ENCODE data around the gene WWOX.
A peak's percentile ranks its signal among the peaks of the same experiment; 100 is the strongest.

The WWOX gene

DNA sequence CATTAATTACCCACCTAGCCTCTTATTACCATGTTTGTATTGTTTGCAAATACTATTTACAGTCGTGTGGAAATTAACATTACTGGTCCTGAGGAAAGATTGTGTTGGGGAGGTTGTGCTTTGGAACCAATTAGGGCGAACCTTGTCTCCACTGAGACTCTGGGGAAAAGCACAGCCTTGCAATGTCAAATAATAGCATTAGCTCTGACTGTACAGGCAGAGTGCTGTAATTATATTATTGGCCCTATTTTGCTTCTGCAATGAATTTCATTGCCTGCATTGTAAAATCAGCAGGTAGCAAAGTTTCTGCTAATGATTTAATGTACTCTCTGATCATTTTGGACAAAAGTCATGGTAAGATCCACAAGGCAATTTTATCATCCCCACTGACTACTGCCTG is 97.0 kb downstream of the WWOX start:
- DNase-seq (ENCODE audit: low spot score), result no peak

DNA sequence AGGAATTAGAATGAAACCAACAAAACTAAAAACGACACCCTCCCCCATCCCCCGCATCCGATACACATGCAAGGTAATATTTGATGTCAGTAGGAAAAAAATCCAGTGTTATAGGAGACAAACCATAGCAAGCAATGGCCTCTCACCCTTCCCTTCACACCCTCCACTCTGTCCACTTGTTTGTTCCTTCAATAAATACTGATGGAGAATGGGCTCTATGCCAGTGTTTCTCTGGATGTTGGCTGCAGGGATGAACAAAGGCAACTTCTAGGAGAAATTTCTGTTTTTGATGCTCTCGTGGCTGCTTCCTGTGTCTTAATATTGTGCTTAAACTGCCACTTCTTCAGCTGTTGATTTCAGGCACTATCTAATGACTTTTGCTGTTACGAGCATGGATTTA is 98.8 kb downstream of the WWOX start:
- DNase-seq (ENCODE audit: low spot score), result no peak

DNA sequence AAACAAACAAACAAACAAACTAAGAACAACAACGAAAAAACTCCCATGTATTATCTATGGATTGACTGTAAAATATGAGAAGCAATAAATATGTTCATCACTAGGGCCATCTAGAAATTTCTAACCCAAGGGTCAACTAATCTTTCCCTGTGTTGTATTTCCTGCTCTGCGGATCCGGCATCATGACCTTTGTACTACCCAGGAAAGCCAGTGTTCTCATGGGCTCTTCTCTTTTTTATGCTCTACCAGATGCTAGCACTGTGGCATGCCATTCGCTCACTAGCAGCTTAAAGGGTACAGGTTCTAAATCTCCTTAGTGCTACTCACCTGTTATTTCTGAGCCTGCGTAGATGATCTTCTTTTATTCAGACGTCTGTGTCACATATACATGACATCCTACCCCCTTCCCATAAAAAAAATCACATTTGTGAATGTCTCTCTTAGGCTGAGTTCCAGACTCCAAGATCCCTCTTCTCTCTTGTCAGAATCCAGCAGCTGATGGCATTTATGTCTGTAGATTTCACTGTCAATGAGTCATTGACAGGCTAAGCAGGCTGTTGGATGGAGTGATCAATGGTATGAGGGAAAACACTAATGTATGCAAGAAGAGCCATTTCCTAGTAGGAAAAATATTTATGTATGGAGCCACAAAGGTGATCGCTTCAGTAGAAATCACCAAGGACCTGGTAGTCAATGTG is 100.0 kb downstream of the WWOX start:
- DNase-seq (ENCODE audit: low spot score), result no peak

DNA sequence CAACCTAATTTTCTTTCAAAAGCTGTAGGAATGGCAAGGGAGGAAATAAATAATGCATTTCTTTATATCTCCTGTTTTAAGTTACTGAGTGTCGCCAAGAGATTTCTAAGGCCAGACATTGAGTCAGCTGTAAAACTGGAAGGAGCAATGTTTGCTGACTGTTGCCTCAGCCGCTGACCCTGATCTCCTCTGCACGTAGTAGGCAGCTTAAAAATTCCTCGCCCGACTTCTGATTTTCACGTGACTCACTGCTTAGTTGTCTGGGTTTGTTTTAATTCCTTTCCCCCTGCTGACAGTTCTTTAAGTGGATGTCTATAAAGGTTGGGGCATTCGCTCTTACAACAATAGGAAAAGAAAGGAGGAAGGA is 100.6 kb downstream of the WWOX start:
- no peak for DNase-seq (ENCODE audit: low spot score)

DNA sequence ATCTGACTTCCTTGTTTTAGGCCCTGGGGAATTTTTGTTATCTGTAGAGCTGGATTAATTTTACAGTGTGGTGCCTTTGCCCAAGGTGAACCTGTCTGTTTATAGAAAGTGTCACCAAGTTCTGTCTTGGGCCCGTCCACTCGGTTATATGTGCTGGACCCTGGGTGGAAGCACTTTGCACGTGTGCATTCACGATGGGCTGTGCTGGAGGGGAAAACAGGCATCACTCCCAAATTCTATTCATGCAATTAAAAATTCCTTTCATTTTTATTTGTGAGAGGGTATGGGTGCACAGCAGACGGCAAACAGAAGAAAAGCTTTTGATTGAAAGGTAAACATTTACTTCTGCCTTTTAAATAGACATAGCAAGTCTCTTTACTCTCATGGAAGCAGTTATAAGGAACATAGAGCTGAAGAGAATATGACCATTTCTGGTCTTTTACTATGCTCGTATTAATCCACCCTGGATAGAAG is 101.2 kb downstream of the WWOX start:
- DNase-seq (ENCODE audit: low spot score), result no peak

DNA sequence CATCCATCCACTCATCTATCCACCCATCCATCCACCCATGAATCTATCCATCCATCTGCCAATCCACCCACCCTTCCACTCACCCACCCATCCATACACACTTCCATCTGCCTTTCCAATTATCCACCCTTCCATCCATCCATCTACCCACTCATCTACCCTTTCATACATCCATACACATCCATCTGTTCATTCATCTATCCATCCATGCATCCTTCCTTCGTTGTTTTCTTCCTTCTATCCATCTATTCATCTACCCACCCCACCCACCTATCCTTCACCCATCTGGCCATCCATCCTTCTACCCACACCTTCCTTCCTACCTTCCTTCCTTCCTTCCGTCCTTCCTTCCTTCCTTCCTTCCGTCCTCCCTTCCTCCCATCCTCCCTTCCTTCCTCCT is 106.1 kb downstream of the WWOX start:
- DNase-seq (ENCODE audit: low spot score), result no peak

DNA sequence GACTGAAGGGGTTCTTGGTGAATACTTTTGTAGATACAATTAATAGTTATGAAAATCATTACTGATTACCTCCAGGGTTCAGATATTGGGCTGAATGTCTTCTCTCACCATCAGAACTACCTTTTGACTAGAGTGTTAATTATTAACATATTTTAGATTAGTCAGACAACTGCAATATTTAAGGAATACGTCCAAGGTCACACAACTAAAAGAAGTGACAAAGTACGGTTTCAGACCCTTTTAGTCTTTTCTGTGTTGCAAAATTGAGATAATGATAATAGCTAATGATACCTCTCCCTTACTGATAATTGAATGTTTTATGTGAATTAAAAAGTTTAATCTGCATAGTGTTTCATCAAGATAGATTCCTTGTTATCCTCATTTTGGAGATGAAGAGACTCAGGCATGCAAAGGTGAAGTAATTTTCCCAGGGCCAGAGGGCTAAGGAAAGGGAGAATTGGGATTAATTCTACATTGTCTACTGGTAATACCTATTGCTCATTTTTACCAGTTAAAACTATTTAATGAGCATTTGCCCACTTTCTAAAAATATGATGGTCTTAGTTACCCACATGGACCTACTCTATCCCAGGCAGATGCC is 107.3 kb downstream of the WWOX start:
- DNase-seq (ENCODE audit: low spot score), result no peak

DNA sequence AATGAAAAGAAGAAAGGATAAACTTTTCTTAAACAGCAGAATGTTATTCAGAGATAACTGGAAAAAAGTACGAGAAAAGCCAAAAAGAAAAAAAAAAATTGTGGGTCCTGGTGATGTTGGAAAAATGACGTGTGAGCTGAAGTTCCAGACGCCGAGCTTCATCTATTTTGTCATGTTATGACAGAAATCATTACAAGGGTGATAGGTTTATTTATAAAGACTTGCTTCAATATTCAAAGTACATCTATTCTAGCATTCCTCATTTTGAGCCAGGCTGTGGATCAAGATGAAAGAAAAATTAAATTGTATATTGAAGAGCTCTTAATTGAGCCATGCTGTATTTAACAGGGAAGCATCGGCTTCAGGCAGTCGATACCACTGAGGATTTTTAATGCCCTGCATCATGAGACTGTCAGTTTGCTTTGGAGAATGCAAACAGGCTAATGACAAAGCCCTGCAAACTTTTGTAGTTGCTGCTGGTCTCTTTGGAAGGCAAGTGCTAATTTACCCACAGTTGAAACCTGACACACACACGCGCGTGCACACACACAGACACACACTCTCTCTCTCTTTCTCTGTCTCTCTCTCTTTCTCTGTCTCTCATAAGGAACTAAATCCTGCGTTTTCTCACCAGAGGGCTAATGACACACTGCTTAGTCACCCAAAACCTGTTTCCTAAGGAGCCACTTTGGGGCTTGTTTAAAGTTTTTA is 110.7 kb downstream of the WWOX start:
- DNase-seq (ENCODE audit: low spot score), result peak; percentile 4

DNA sequence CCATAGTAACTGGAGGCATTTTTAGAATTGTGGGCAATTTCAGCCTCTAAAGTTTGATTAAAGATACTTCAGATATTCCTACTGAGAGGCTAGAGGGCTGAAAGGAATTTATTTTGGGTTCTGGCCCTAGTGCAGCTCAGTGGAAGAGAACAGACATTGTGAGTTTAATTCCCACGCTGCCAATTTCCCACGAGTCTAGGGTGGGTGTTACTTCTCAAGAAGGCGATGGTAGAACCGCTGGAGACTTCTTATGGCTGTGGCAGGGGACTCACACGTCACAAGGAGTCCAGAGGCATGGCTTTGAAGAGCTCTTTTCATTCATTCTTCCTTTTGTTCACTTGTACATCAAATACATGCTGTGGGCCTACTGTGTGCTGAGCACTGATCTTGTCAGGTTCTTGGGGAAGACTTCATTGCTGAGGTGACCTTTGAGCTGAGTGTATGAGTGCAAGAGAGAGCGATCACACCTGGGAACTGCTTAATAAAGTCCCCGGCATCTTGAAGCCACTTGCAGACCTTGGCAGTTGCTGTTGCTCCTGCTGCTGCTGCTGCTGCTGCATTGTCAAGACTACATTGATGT is 111.7 kb downstream of the WWOX start:
- no peak for DNase-seq (ENCODE audit: low spot score)

DNA sequence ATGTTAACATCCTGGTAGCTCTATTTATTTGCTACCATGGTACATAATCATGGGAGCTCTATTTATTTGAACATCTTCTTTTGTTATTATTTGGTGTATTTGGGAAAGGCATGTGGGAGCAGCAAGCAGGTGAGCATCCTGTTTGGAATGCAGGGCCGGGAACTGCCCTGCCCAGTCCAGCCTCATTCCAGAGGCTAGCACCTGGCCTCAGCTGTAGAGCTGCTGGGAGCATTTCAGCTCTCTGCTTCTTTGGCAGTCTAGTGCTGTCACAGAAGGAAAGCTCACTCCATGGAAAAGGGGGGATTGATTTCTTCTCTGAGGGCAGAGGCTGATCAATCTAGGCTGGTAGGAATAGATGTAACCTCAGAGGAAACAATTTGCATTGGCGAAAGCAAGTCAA is 112.5 kb downstream of the WWOX start:
- DNase-seq (ENCODE audit: low spot score), result no peak

DNA sequence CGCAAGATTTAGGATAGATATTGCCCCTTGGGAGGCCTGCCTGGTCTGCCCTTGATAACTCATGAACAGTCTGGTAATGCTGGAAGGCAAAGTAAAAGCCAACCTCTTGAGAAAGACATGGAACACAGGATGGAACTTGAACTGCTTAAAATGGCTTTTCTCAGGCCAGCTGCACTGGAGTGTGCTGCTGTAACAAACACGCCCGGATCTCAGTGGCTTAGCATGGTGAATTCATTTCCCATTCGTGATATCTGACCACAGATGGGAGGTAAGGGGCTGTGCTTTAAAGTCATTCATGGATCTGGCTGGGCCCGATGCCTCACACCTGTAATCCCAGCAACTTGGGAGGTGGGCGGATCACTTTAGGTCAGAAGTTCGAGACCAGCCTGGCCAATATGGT is 113.2 kb downstream of the WWOX start:
- no peak for DNase-seq (ENCODE audit: low spot score)

DNA sequence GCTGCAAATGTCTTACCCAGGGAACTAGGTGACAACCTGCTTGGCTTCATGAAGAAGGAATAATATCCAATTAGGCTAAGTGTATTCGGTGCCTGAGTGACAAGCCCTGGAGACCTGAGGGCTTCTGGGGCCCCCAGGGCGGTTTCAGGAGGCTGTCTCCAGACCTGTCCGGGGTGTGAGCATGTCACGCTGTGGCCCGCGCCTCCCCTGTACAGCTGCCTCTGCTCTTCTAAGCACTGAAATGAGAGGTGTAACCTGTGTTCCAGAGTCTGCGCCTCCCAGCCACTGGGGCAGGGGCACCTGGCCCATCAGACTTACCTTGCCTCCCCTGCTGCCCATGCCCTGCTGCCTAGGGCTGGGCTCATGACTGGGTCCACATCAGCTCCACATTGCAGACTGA is 114.3 kb downstream of the WWOX start:
- no peak for DNase-seq (ENCODE audit: low spot score)

DNA sequence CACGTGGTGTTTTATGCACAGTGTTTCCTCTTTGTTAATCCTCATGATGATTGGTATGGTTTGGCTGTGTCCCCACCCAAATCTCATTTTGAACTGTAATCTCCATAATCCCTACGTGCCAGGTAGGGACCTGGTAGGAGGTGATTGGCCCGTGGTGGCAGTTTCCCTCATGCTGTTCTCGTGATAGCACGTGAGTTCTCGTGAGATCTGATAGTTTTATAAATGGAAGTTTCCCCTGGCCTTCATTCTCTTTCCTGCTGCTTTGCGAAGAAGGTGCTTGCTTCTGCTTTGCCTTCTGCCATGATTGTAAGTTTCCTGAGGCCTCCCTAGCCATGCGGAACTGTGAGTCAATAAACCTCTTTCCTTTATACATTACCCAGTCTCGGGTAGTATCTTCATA is 115.8 kb downstream of the WWOX start:
- no peak for DNase-seq (ENCODE audit: low spot score)

DNA sequence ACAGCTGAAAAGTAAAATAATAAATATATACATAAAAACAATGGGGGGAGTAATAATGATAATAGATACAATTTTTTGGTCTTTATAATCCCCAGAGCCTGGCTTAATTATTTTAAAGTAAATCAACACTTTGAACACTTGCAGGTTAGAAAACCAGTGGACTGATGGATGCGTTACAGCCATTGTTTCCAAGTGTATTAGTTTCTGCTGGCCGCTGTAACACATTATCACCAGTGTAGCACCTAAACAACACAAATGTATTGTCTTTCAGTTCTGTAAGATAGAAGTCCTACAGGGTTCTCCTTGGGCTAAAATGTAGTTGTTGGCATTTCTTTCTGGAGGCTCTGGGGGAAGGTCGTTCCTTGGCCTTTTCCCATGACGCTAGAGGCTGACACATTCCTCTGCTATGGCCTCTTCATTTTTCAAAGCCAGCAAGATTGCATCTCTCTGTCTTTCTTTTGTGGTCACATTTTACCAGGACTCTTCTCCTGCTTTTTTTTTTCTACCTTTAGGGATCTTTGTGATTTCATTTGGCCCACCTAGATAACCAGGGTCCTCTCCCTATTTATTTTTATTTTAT is 116.8 kb downstream of the WWOX start:
- DNase-seq (ENCODE audit: low spot score), result no peak

DNA sequence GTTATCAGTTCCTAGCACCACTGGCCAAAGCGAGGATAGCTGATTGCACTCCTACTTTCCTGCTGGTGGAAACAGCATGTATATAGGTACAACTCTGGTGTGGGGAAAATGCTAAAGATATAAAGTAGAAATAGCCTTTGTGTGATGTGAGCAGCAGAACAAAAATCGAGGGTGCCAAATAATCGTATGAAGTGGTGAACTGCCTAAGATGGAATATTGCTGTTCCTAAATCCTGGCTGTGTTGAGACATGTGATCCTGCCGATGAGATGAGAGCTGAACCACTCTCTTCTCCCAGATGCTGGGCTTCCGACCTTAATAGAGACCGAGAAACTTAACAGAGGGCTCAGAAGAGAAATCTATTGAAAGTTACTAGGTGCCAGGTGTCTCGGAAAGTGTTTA is 117.8 kb downstream of the WWOX start:
- DNase-seq (ENCODE audit: low spot score), result no peak

DNA sequence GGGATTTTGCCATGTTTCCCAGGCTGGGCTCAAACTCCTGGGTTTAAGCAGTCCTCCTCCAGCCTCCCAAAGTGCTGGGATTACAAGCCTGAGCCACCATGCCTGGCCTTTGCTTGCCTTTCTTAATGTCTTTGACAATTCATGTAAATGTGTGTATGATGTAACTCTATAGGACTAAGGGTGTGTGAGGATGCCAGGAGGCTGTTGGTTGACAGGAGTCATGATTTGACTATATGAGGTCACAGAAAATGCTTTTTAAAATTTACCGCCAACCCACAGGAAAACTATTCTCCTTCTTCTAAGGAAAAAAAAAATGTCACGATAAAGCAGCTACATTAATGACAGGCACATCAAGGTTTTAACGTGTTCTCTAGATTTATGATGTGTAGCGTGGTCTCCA is 118.8 kb downstream of the WWOX start:
- DNase-seq (ENCODE audit: low spot score), result no peak

DNA sequence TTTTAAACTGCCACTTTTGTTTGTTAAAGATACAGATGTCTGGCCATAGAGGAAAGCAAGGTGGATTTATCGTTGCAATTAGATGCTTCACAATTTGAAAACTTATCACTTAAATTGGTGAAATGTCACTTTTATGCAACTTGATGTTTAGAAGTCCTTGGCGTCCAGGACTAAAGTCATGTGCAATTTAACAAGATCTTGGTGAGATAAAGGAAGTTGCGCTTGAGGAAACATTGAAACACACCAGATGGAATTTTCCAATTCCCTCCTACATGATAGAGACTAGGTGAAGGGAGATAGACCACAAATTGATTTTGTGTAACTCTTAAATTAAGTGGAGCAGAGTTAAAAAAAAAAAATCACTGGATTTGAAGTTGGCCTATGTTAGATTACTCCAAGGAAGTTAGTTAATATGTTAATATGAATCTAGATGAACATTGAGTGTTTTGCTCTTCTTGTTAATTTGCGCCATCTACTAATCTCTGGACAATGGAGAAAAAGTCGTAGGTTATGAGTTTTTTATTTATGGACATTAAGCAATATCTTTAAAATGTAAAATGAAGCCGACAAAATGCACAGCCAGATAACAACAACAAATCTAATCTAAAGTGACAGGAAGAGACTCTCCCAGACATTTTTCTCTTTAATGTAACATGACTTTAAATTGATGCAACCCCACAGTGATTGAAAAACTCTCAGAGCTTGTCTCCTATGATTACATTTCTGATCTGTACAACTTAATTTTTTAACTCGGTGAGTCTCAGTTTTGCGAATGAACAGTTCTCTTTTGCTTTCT is 119.6 kb downstream of the WWOX start:
- DNase-seq (ENCODE audit: low spot score), result no peak

DNA sequence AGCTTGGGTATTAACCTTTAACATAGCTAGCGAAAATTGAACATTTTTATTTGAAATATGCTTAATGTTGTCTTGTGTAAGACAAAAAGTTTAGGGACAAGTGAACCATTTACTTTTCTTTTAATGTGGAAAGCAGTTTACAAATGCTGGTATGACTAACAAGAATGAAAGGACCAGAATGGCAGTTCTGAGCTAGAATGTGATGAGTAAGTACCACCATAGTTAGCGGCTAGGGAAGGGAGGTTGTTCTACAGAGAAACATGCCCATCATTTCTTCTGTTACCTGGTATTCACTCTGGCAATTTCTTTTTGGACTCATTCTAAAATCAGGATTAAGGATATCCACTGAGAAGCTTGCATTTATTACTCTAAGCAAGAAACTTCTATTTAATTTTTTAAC is 121.1 kb downstream of the WWOX start:
- no peak for DNase-seq (ENCODE audit: low spot score)

DNA sequence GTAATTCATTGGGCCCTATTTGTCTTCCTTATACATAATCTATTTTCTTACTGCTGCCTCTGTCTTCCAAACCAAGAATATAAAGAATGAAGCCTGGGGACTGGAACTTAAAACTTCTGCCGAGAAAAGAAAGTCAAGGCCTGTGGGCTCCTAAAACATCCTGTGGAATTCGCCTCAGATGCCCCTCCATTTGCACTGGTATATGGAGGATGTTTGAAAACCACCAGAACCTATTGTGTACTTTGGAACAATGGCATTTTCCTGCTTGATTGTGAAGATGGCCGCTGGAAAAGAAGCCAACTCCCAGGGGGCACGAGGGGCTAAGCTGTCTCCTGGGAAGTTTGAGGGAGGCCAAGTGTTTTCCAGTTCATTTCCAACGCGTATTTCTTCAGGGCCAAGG is 122.4 kb downstream of the WWOX start:
- DNase-seq (ENCODE audit: low spot score), result no peak

DNA sequence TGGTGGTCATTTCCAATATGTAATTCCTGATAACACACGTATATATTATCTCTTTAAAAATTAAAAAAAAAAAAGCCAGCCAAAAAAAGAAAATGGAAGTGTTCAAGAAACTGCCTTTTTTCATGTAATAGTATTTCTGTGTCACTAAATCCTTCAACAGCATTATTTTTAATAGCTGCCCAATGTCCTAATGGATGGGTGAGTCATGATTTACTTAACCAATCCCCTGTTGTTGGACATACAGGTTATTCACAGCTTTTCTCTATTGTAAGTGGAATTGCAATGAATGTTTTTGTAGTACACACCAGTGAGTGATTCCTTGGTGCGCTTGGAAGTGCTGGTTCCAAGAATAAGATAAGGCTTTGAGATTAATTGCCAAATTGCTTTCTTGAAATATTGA is 124.9 kb downstream of the WWOX start:
- no peak for DNase-seq (ENCODE audit: low spot score)

DNA sequence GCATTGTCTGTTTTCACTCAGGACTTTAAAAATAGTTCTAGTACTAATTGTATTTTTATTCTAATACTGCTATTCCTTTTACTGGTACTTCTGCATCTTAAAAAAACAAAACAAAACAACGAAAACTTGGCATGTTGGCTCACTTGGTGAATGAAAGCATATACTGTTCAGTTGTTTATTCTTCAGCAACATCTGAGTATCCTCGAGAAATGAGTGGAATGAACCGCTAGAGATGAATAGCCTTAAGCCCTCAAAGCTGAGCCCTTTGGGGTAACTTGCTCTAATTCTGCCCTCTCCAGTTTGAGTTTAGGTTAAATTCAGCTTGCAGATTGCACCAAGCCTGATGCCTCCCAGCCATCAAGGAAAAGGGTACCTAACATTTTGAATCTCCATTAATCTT is 126.5 kb downstream of the WWOX start:
- no peak for DNase-seq (ENCODE audit: low spot score)

DNA sequence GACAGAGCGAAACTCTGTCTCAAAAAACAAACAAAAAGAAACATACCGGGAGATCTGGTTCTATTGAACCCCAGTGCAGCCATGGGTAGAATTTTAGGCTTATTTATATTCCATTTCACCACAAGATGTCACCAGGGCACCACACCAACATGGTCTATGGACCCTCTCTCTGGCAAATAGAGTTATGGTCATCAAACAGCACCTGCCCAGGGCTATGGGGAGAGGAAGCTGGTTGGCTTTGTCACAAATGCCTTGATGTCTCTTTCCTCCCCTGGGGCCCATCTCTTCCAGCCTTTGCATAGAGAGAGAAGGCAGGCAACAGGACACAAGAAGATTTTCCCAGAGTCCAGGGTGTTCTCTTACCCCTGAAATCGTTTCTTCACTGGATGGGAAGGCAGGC is 128.4 kb downstream of the WWOX start:
- no peak for DNase-seq (ENCODE audit: low spot score)

All from RKO (cell line).